ENCODE results near the gene ADGRV1.

DNA sequence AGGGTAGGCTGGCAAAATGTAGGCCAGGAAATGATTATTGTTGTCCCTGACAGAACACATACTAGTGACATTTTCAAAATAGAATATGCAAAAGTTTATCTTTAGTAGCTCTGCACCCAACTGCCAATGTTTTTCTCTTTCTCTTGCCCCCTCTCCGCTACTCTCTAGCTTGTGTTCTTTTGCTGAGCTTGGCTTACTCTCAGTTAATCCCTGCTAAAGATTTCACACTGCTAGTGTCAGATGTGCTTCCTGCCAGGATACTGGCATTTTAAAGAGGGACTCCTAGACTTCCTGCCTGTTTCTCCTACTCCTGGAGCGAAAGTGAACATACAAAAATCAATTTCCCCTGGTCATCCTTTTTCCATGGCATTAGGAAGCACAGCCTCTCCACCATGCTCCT lies 564.1 kb downstream of the ADGRV1 start:
- TF ChIP-seq POLR2A (IDR thresholded peaks at IDR 0.05; ENCODE audit: low read depth, low read length) (no peak), POLR2AphosphoS5 (IDR thresholded peaks at IDR 0.05; ENCODE audit: low read depth, low read length) (no peak), TAF1 (IDR thresholded peaks at IDR 0.05; ENCODE audit: borderline replicate concordance, low read depth, low read length) (no peak)
